Dendritic cell treated with granulocyte-macrophage colony-stimulating factor and Interleukin-4, amounts not matched to agents 40 ng/mL and 50 ng/mL, for 4 days (primary cell): Measurements from ENCODE around the gene BAIAP2L2.
"Not testable (repeated sequence)": the region's sequence is repeated elsewhere in the genome, so short reads cannot be mapped to it uniquely, and the experiment has no call there.

Experiments
- H3K27ac Mint-ChIP-seq: one replicate; pipeline ENCODE4 v1.8.0; 2022; ENCODE audit warnings: mild to moderate bottlenecking, mixed read lengths
- H3K27me3 Mint-ChIP-seq: one replicate; pipeline ENCODE4 v1.8.0; 2022; ENCODE audit warnings: mild to moderate bottlenecking, mixed read lengths
- H3K36me3 Mint-ChIP-seq: one replicate; pipeline ENCODE4 v1.8.0; 2022; ENCODE audit warnings: low read depth, mixed read lengths
- H3K4me1 Mint-ChIP-seq: one replicate; pipeline ENCODE4 v1.8.0; 2022; ENCODE audit warnings: low read depth, mixed read lengths
- H3K4me3 Mint-ChIP-seq: one replicate; pipeline ENCODE4 v1.8.0; 2022; ENCODE audit warnings: mild to moderate bottlenecking, moderate library complexity, mixed read lengths
- H3K9me3 Mint-ChIP-seq: one replicate; pipeline ENCODE4 v1.8.0; 2022; ENCODE audit warnings: mixed read lengths
- intact Hi-C: fragments of 100-400 bp; cut with micrococcal nuclease; formaldehyde crosslinking; loops from one replicate; pipeline ENCODE4 v1.15.0; 2022

Gene BAIAP2L2

GRCh38 chr22:38120359-38121110 lies 10.1 kb upstream of the BAIAP2L2 start:
- Mint-ChIP-seq H3K27ac (no peak overlapping the region), H3K9me3 (no peaks in the 10 kb centered on the region), H3K36me3 (no peaks in the 10 kb centered on the region), H3K27me3 (peaks cover 55% of the 10 kb centered on the region), H3K4me3 (no peak overlapping the region), H3K4me1 (no peaks in the 10 kb centered on the region)
- intact Hi-C loops = no loop called here

GRCh38 chr22:38118747-38119146 lies 8.3 kb upstream of the BAIAP2L2 start:
- H3K27ac Mint-ChIP-seq, H3K4me3 Mint-ChIP-seq, H3K36me3 Mint-ChIP-seq, intact Hi-C loops, H3K9me3 Mint-ChIP-seq, H3K4me1 Mint-ChIP-seq: not testable (repeated sequence)
- peaks cover 56% of the 10 kb centered on the region for H3K27me3 Mint-ChIP-seq

GRCh38 chr22:38118182-38118581 lies 7.7 kb upstream of the BAIAP2L2 start:
- Mint-ChIP-seq H3K4me3 (no peak overlapping the region), H3K4me1 (peaks cover 4% of the 10 kb centered on the region), H3K36me3 (no peaks in the 10 kb centered on the region), H3K9me3 (no peaks in the 10 kb centered on the region), H3K27me3 (peaks cover 57% of the 10 kb centered on the region), H3K27ac (no peak overlapping the region)
- intact Hi-C loops = no loop called here

- H3K36me3 Mint-ChIP-seq, H3K4me3 Mint-ChIP-seq, H3K9me3 Mint-ChIP-seq, H3K4me1 Mint-ChIP-seq, H3K27ac Mint-ChIP-seq, intact Hi-C loops: not testable (repeated sequence)
- peaks cover 57% of the 10 kb centered on the region for H3K27me3 Mint-ChIP-seq
Measured at GRCh38 chr22:38117556-38117955, 7.1 kb upstream of the BAIAP2L2 start.

GRCh38 chr22:38115423-38116205 lies 5.1 kb upstream of the BAIAP2L2 start:
- intact Hi-C loops = no loop called here
- Mint-ChIP-seq H3K4me1 (peaks cover 4% of the 10 kb centered on the region), H3K27ac (no peak overlapping the region), H3K4me3 (no peak overlapping the region), H3K27me3 (peaks cover 51% of the 10 kb centered on the region), H3K9me3 (no peaks in the 10 kb centered on the region), H3K36me3 (no peaks in the 10 kb centered on the region)

GRCh38 chr22:38114484-38115398 lies 4.3 kb upstream of the BAIAP2L2 start:
- peaks cover 4% of the 10 kb centered on the region for H3K4me1 Mint-ChIP-seq
- H3K4me3 Mint-ChIP-seq = no peak overlapping the region
- H3K9me3 Mint-ChIP-seq = no peaks in the 10 kb centered on the region
- peaks cover 54% of the 10 kb centered on the region for H3K27me3 Mint-ChIP-seq
- intact Hi-C loops = no loop called here
- H3K27ac Mint-ChIP-seq = no peak overlapping the region
- no peaks in the 10 kb centered on the region for H3K36me3 Mint-ChIP-seq

- no peaks in the 10 kb centered on the region for H3K36me3 Mint-ChIP-seq
- H3K9me3 Mint-ChIP-seq = no peaks in the 10 kb centered on the region
- intact Hi-C loops = no loop called here
Measured at GRCh38 chr22:38112381-38112780, 1.9 kb upstream of the BAIAP2L2 start.

GRCh38 chr22:38111925-38112355 lies 1.5 kb upstream of the BAIAP2L2 start:
- no peak overlapping the region for H3K4me3 Mint-ChIP-seq
- no peaks in the 10 kb centered on the region for H3K36me3 Mint-ChIP-seq
- intact Hi-C loops = no loop called here
- peaks cover 4% of the 10 kb centered on the region for H3K4me1 Mint-ChIP-seq
- no peak overlapping the region for H3K27ac Mint-ChIP-seq
- no peaks in the 10 kb centered on the region for H3K9me3 Mint-ChIP-seq
- H3K27me3 Mint-ChIP-seq = peaks cover 59% of the 10 kb centered on the region

More at GRCh38 chr22:38112381-38112780, 1.9 kb upstream of the BAIAP2L2 start:
- no peak overlapping the region for H3K27ac Mint-ChIP-seq
- no peak overlapping the region for H3K4me3 Mint-ChIP-seq
- peaks cover 55% of the 10 kb centered on the region for H3K27me3 Mint-ChIP-seq
- peaks cover 4% of the 10 kb centered on the region for H3K4me1 Mint-ChIP-seq

GRCh38 chr22:38110863-38111852 lies 674 bp upstream of the BAIAP2L2 start:
- Mint-ChIP-seq H3K36me3 (no peaks in the 10 kb centered on the region), H3K4me3 (no peak overlapping the region), H3K27ac (no peak overlapping the region), H3K27me3 (peaks cover 61% of the 10 kb centered on the region), H3K4me1 (peaks cover 4% of the 10 kb centered on the region), H3K9me3 (no peaks in the 10 kb centered on the region)
- intact Hi-C loops = no loop called here

- Mint-ChIP-seq H3K27ac (no peak overlapping the region), H3K4me3 (no peak overlapping the region), H3K27me3 (peaks cover 59% of the 10 kb centered on the region), H3K36me3 (no peaks in the 10 kb centered on the region), H3K9me3 (no peaks in the 10 kb centered on the region), H3K4me1 (no peaks in the 10 kb centered on the region)
- intact Hi-C loops = loop anchor here (10.0 kb wide), 1 partner anchor 245 kb away; no protein-coding TSS in a partner anchor
Measured at GRCh38 chr22:38109371-38110001, 998 bp downstream of the BAIAP2L2 start.

GRCh38 chr22:38108561-38109319 lies 1.7 kb downstream of the BAIAP2L2 start:
- Mint-ChIP-seq H3K4me3 (no peak overlapping the region), H3K27me3 (peaks cover 57% of the 10 kb centered on the region), H3K36me3 (no peaks in the 10 kb centered on the region), H3K27ac (no peak overlapping the region), H3K9me3 (no peaks in the 10 kb centered on the region), H3K4me1 (no peaks in the 10 kb centered on the region)
- intact Hi-C loops = loop anchor here (10.0 kb wide), 1 partner anchor 246 kb away; no protein-coding TSS in a partner anchor
